Measurements from ENCODE around the gene MYD88. TPM values are rescaled to one million over a fixed set of nuclear protein-coding genes. Genes with fewer than 3 reads are reported as not detected.

MYD88 gene
- polyA plus RNA-seq, 1 donor from 2014 or later, result 0.14 TPM

GRCh38 chr3:38177181-38177580 lies 38.7 kb downstream of the MYD88 start:
- Histone ChIP-seq H4K20me1 (ENCODE audit: insufficient read depth) (no peaks in the 10 kb centered on the region), H3F3A (ENCODE audit: insufficient read depth, low read length, poor library complexity, severe bottlenecking) (no peaks in the 10 kb centered on the region), H3K9ac (ENCODE audit: low read length) (no peak overlapping the region), H3K36me3 (ENCODE audit: insufficient read depth, low read length) (no peaks in the 10 kb centered on the region), H3K4me2 (ENCODE audit: low read length) (no peak overlapping the region), H3K27ac (ENCODE audit: low read length) (no peak overlapping the region), H3K9me3 (ENCODE audit: low read length) (no peaks in the 10 kb centered on the region), H3K27me3 (ENCODE audit: insufficient read depth, low read depth, low read length) (no peaks in the 10 kb centered on the region), H3K9me2 (ENCODE audit: insufficient read depth, low read length) (no peaks in the 10 kb centered on the region), H2AFZ (ENCODE audit: low read depth, low read length) (no peak overlapping the region), H3K4me3 (ENCODE audit: low read length) (no peak overlapping the region), H3K79me2 (replicated peaks; ENCODE audit: insufficient read depth, low read length) (peaks cover 37% of the 10 kb centered on the region)
- TF ChIP-seq, protein P1, sequence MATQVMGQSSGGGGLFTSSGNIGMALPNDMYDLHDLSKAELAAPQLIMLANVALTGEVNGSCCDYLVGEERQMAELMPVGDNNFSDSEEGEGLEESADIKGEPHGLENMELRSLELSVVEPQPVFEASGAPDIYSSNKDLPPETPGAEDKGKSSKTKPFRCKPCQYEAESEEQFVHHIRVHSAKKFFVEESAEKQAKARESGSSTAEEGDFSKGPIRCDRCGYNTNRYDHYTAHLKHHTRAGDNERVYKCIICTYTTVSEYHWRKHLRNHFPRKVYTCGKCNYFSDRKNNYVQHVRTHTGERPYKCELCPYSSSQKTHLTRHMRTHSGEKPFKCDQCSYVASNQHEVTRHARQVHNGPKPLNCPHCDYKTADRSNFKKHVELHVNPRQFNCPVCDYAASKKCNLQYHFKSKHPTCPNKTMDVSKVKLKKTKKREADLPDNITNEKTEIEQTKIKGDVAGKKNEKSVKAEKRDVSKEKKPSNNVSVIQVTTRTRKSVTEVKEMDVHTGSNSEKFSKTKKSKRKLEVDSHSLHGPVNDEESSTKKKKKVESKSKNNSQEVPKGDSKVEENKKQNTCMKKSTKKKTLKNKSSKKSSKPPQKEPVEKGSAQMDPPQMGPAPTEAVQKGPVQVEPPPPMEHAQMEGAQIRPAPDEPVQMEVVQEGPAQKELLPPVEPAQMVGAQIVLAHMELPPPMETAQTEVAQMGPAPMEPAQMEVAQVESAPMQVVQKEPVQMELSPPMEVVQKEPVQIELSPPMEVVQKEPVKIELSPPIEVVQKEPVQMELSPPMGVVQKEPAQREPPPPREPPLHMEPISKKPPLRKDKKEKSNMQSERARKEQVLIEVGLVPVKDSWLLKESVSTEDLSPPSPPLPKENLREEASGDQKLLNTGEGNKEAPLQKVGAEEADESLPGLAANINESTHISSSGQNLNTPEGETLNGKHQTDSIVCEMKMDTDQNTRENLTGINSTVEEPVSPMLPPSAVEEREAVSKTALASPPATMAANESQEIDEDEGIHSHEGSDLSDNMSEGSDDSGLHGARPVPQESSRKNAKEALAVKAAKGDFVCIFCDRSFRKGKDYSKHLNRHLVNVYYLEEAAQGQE (IDR thresholded peaks at IDR 0.05; ENCODE audit: borderline replicate concordance), result no peak
- TF ChIP-seq EZH2 (IDR thresholded peaks at IDR 0.05; ENCODE audit: borderline replicate concordance, insufficient read depth, low read length, poor library complexity, severe bottlenecking) (no peak), MXI1 (conservative IDR thresholded peaks at IDR 0.05; ENCODE audit: poor library complexity, severe bottlenecking) (no peak), TAF1 (IDR thresholded peaks at IDR 0.05; ENCODE audit: low read depth) (no peak)

- H2AFZ ChIP-seq (ENCODE audit: low read depth, low read length), result no peak overlapping the region
- H3K79me2 ChIP-seq (replicated peaks; ENCODE audit: insufficient read depth, low read length), result no peaks in the 10 kb centered on the region
- H4K20me1 ChIP-seq (ENCODE audit: insufficient read depth), result no peaks in the 10 kb centered on the region
- no peaks in the 10 kb centered on the region for H3K9me2 ChIP-seq (ENCODE audit: insufficient read depth, low read length)
- H3K9me3 ChIP-seq (ENCODE audit: low read length), result peaks cover 4% of the 10 kb centered on the region
- H3K27ac ChIP-seq (ENCODE audit: low read length), result no peak overlapping the region
- H3K9ac ChIP-seq (ENCODE audit: low read length), result no peak overlapping the region
- H3K4me3 ChIP-seq (ENCODE audit: low read length), result no peak overlapping the region
- peaks cover 10% of the 10 kb centered on the region for H3K36me3 ChIP-seq (ENCODE audit: insufficient read depth, low read length)
- H3K4me2 ChIP-seq (ENCODE audit: low read length), result no peak overlapping the region
- TF ChIP-seq TAF1 (IDR thresholded peaks at IDR 0.05; ENCODE audit: low read depth) (no peak), MXI1 (conservative IDR thresholded peaks at IDR 0.05; ENCODE audit: poor library complexity, severe bottlenecking) (no peak), EP300 (conservative IDR thresholded peaks at IDR 0.05; ENCODE audit: poor library complexity, severe bottlenecking) (no peak), EZH2 (IDR thresholded peaks at IDR 0.05; ENCODE audit: borderline replicate concordance, insufficient read depth, low read length, poor library complexity, severe bottlenecking) (no peak), SMC3 (conservative IDR thresholded peaks at IDR 0.05; ENCODE audit: poor library complexity) (no peak), POLR2AphosphoS5 (IDR thresholded peaks at IDR 0.05) (no peak)
- TF ChIP-seq, protein P2, sequence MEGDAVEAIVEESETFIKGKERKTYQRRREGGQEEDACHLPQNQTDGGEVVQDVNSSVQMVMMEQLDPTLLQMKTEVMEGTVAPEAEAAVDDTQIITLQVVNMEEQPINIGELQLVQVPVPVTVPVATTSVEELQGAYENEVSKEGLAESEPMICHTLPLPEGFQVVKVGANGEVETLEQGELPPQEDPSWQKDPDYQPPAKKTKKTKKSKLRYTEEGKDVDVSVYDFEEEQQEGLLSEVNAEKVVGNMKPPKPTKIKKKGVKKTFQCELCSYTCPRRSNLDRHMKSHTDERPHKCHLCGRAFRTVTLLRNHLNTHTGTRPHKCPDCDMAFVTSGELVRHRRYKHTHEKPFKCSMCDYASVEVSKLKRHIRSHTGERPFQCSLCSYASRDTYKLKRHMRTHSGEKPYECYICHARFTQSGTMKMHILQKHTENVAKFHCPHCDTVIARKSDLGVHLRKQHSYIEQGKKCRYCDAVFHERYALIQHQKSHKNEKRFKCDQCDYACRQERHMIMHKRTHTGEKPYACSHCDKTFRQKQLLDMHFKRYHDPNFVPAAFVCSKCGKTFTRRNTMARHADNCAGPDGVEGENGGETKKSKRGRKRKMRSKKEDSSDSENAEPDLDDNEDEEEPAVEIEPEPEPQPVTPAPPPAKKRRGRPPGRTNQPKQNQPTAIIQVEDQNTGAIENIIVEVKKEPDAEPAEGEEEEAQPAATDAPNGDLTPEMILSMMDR (IDR thresholded peaks at IDR 0.05; ENCODE audit: poor library complexity, severe bottlenecking), result no peak
- no peaks in the 10 kb centered on the region for H3F3A ChIP-seq (ENCODE audit: insufficient read depth, low read length, poor library complexity, severe bottlenecking)
- H3K27me3 ChIP-seq (ENCODE audit: insufficient read depth, low read depth, low read length), result no peaks in the 10 kb centered on the region
Measured at GRCh38 chr3:38186781-38187180, 48.3 kb downstream of the MYD88 start.

GRCh38 chr3:38190481-38190881 lies 52.0 kb downstream of the MYD88 start:
- no peak overlapping the region for H3K4me3 ChIP-seq (ENCODE audit: low read length)
- H3K79me2 ChIP-seq (replicated peaks; ENCODE audit: insufficient read depth, low read length), result no peaks in the 10 kb centered on the region
- no peaks in the 10 kb centered on the region for H3K9me2 ChIP-seq (ENCODE audit: insufficient read depth, low read length)
- H3F3A ChIP-seq (ENCODE audit: insufficient read depth, low read length, poor library complexity, severe bottlenecking), result no peaks in the 10 kb centered on the region
- H3K27ac ChIP-seq (ENCODE audit: low read length), result no peak overlapping the region
- H4K20me1 ChIP-seq (ENCODE audit: insufficient read depth), result no peaks in the 10 kb centered on the region
- no peak overlapping the region for H3K9ac ChIP-seq (ENCODE audit: low read length)
- H3K4me2 ChIP-seq (ENCODE audit: low read length), result no peak overlapping the region
- TF ChIP-seq, protein P2 (IDR thresholded peaks at IDR 0.05; ENCODE audit: poor library complexity, severe bottlenecking), result no peak
- TF ChIP-seq MXI1 (conservative IDR thresholded peaks at IDR 0.05; ENCODE audit: poor library complexity, severe bottlenecking), result no peak
- no peak for TF ChIP-seq EZH2 (IDR thresholded peaks at IDR 0.05; ENCODE audit: borderline replicate concordance, insufficient read depth, low read length, poor library complexity, severe bottlenecking)
- TF ChIP-seq EP300 (conservative IDR thresholded peaks at IDR 0.05; ENCODE audit: poor library complexity, severe bottlenecking), result no peak
- TF ChIP-seq, protein P1 (IDR thresholded peaks at IDR 0.05; ENCODE audit: borderline replicate concordance), result no peak
- TF ChIP-seq POLR2AphosphoS5 (IDR thresholded peaks at IDR 0.05), result no peak
- no peak for TF ChIP-seq RAD21 (conservative IDR thresholded peaks at IDR 0.05)
- no peak for TF ChIP-seq TAF1 (IDR thresholded peaks at IDR 0.05; ENCODE audit: low read depth)
- TF ChIP-seq SMC3 (conservative IDR thresholded peaks at IDR 0.05; ENCODE audit: poor library complexity), result no peak
- H3K27me3 ChIP-seq (ENCODE audit: insufficient read depth, low read depth, low read length), result no peaks in the 10 kb centered on the region
- peaks cover 7% of the 10 kb centered on the region for H3K36me3 ChIP-seq (ENCODE audit: insufficient read depth, low read length)
- H3K9me3 ChIP-seq (ENCODE audit: low read length), result peaks cover 4% of the 10 kb centered on the region
- H2AFZ ChIP-seq (ENCODE audit: low read depth, low read length), result no peak overlapping the region

Measured in neural cell (in vitro differentiated cells).